K562 (cell line): ENCODE results near the gene SCIN. TPM values are rescaled to one million over a fixed set of nuclear protein-coding genes. Genes with fewer than 3 reads are reported as not detected.

Experiments used
- ARHGAP35 ChIP-seq: fragments of 450-650 bp; IDR thresholded peaks from 2 replicates; pipeline ENCODE4 v1.6.1; 2018; ENCODE audit not compliant: partially characterized antibody
- ARID1B ChIP-seq: fragments of 450-650 bp; IDR thresholded peaks from 2 replicates; pipeline ENCODE4 v1.6.1; 2016; ENCODE audit warnings: antibody characterized with exemption, mild to moderate bottlenecking, inconsistent platforms
- BRF1 ChIP-seq: IDR thresholded peaks from 3 replicates; pipeline ENCODE4 v1.6.1; 2011; ENCODE audit warnings: borderline replicate concordance, mild to moderate bottlenecking; ENCODE audit not compliant: insufficient read length; ENCODE audit errors: extremely low read depth
- CGGBP1 ChIP-seq: fragments of 250-450 bp; sonication (Bioruptor Pico); IDR thresholded peaks from 2 replicates; pipeline ENCODE4 v1.9.0; 2021; ENCODE audit warnings: mild to moderate bottlenecking
- CREM ChIP-seq: IDR thresholded peaks from 2 replicates; pipeline ENCODE4 v1.6.1; 2014; ENCODE audit warnings: antibody characterized with exemption, low read depth
- ESRRB ChIP-seq: fragments of 250-450 bp; sonication (Bioruptor Pico); IDR thresholded peaks from 2 replicates; pipeline ENCODE4 v1.5.0; 2020; ENCODE audit warnings: mild to moderate bottlenecking, moderate library complexity, borderline replicate concordance
- GATAD2A ChIP-seq: fragments of 450-650 bp; IDR thresholded peaks from 2 replicates; pipeline ENCODE4 v1.6.1; 2017
- MTA1 ChIP-seq: fragments of 450-650 bp; IDR thresholded peaks from 2 replicates; pipeline ENCODE4 v1.6.1; 2017; ENCODE audit warnings: borderline replicate concordance
- NEUROD1 ChIP-seq: fragments of 150-350 bp; IDR thresholded peaks from 2 replicates; pipeline ENCODE4 v1.6.1; 2014; ENCODE audit warnings: borderline replicate concordance, low read length, low read depth; ENCODE audit not compliant: partially characterized antibody
- OTX1 ChIP-seq: fragments of 450-650 bp; formaldehyde crosslinking; IDR thresholded peaks from 2 replicates; pipeline ENCODE4 v1.4.0; 2022; ENCODE audit warnings: mild to moderate bottlenecking
- RBM14 ChIP-seq: fragments of 200-400 bp; formaldehyde crosslinking; IDR thresholded peaks from 2 replicates; pipeline ENCODE4 v1.6.1; 2018; ENCODE audit warnings: low read depth, mild to moderate bottlenecking, low read length, moderate library complexity, borderline replicate concordance; ENCODE audit not compliant: insufficient read depth
- SMARCC2 ChIP-seq: fragments of 450-650 bp; IDR thresholded peaks from 2 replicates; pipeline ENCODE4 v1.6.1; 2017; ENCODE audit warnings: antibody characterized with exemption, moderate library complexity, mild to moderate bottlenecking, low read depth
- SREBF2 ChIP-seq: sonication (generic); formaldehyde crosslinking; IDR thresholded peaks from 2 replicates; pipeline ENCODE4 v1.4.0; 2020; ENCODE audit warnings: mild to moderate bottlenecking, missing genetic modification reagents
- STAG1 ChIP-seq: sonication (generic); formaldehyde crosslinking; IDR thresholded peaks from 2 replicates; pipeline ENCODE4 v1.5.0; 2020; ENCODE audit warnings: missing genetic modification reagents, borderline replicate concordance
- U2AF2 ChIP-seq: fragments of 200-400 bp; formaldehyde crosslinking; optimal IDR thresholded peaks from 2 replicates; pipeline ENCODE3; 2017; ENCODE audit warnings: low read depth, mild to moderate bottlenecking, low read length
- ZBTB5 ChIP-seq: fragments of 450-650 bp; IDR thresholded peaks from 2 replicates; pipeline ENCODE4 v1.6.1; 2017; ENCODE audit warnings: antibody characterized with exemption
- ZFP36 ChIP-seq: fragments of 150-350 bp; IDR thresholded peaks from 2 replicates; pipeline ENCODE4 v1.6.1; 2018; ENCODE audit warnings: low read length, low read depth; ENCODE audit not compliant: partially characterized antibody
- ZNF23 ChIP-seq: fragments of 250-450 bp; sonication (Bioruptor Pico); IDR thresholded peaks from 2 replicates; pipeline ENCODE4 v1.4.0; 2020; ENCODE audit warnings: mild to moderate bottlenecking
- ZNF232 ChIP-seq: sonication (generic); formaldehyde crosslinking; IDR thresholded peaks from 2 replicates; pipeline ENCODE4 v1.8.0; 2022; ENCODE audit warnings: mild to moderate bottlenecking, missing genetic modification reagents
- ZNF3 ChIP-seq: fragments of 250-450 bp; sonication (Bioruptor Pico); IDR thresholded peaks from 2 replicates; pipeline ENCODE4 v1.5.0; 2021; ENCODE audit warnings: mild to moderate bottlenecking, moderate library complexity
- ZNF589 ChIP-seq: fragments of 200-800 bp; sonication (Bioruptor generic); IDR thresholded peaks from 2 replicates; pipeline ENCODE4 v1.6.1; 2016; ENCODE audit warnings: low read depth, missing genetic modification characterization, missing compliant biosample characterization
- polyA plus RNA-seq, 8 experiments: library from polyadenylated mRNA; depleted of rRNA in 4 of 8; stranded (reverse) in 5 of 8; unstranded in 3 of 8; fragments of >200 nt; fragmentation: Nextera tagmentation in 2 of 8; fragmentation: Illumina TruSeq in 1 of 8; extraction: Ambion mirVana in 2 of 8; extraction: Trizol in 1 of 8; gene quantifications; 2 replicates each; pipeline versions ENCODE4 v1.2.1 to v1.2.3, GENCODE V29; 2011 to 2014; ENCODE audit warnings: inconsistent platforms in 1 of 8, missing spikeins in 1 of 8
- total RNA-seq, 7 experiments: library from RNA; depleted of rRNA in 6 of 7; stranded (reverse); fragments of >200 nt in 6 of 7; fragmentation: Illumina TruSeq in 2 of 7; extraction: Trizol in 2 of 7; gene quantifications; 2 replicates each; pipeline versions ENCODE4 v1.2.1 to v1.2.3, GENCODE V29; 2011 to 2021; ENCODE audit warnings: low replicate concordance in 1 of 7
- TF ChIP-seq, protein P1 (sequence below), 2 experiments: fragments of 450-650 bp in 1 of 2; sonication (generic) in 1 of 2; formaldehyde crosslinking; conservative IDR thresholded peaks; 2 replicates each; pipeline versions ENCODE4 v1.4.0 to v1.8.1; 2020 to 2022; ENCODE audit warnings: mild to moderate bottlenecking in 1 of 2, missing genetic modification reagents in 1 of 2
- TF ChIP-seq, protein P2 (sequence below), 2 experiments: fragments of 450-650 bp in 1 of 2; sonication (generic) in 1 of 2; formaldehyde crosslinking in 1 of 2; IDR thresholded peaks in 1 of 2; conservative IDR thresholded peaks in 1 of 2; 2 replicates each; pipeline versions ENCODE4 v1.6.1 to v1.8.1; 2016 to 2023; ENCODE audit warnings: mild to moderate bottlenecking in 2 of 2, moderate library complexity in 2 of 2, inconsistent platforms in 1 of 2, missing genetic modification reagents in 1 of 2

Gene SCIN
- total and polyA plus RNA-seq, 9 of the 15 experiments (the other 6 are each of a cell fraction or from before 2014, with no cell fraction given), result 0.67 to 18.2 (median 10.6) TPM

- TF ChIP-seq, protein P1, sequence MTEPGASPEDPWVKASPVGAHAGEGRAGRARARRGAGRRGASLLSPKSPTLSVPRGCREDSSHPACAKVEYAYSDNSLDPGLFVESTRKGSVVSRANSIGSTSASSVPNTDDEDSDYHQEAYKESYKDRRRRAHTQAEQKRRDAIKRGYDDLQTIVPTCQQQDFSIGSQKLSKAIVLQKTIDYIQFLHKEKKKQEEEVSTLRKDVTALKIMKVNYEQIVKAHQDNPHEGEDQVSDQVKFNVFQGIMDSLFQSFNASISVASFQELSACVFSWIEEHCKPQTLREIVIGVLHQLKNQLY (CRISPR knock-in tag; conservative IDR thresholded peaks at IDR 0.05), result no peak
- TF ChIP-seq NEUROD1 (no peak), ZBTB5 (no peak), U2AF2 (no peak), SREBF2 (CRISPR knock-in tag) (no peak), CREM (no peak), SMARCC2 (no peak), ZNF23 (CRISPR knock-in tag) (no peak), ZFP36 (no peak), GATAD2A (peak; percentile 92), ARID1B (peak; percentile 66), RBM14 (no peak), CGGBP1 (peak; percentile 62; the same call in 1 of the 2 replicates), ESRRB (no peak), ZNF232 (CRISPR knock-in tag) (0 out of 2 replicates have a peak, but pooled peaks have one; percentile 32), ARHGAP35 (peak; percentile 78), BRF1 (no peak), OTX1 (CRISPR knock-in tag) (no peak), STAG1 (CRISPR knock-in tag) (no peak), MTA1 (peak; percentile 77; the same call in 1 of the 2 replicates), ZNF589 (CRISPR knock-in tag) (no peak), ZNF3 (no peak)
- TF ChIP-seq, protein P2, sequence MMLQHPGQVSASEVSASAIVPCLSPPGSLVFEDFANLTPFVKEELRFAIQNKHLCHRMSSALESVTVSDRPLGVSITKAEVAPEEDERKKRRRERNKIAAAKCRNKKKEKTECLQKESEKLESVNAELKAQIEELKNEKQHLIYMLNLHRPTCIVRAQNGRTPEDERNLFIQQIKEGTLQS (IDR thresholded peaks at IDR 0.05), result no peak
- TF ChIP-seq, protein P2 (CRISPR knock-in tag; conservative IDR thresholded peaks at IDR 0.05), result no peak
Measured at GRCh38 chr7:12687718-12688171, 117.2 kb downstream of the SCIN start (continued).
